Measurements from ENCODE around the gene GPR15. TPM values are rescaled to one million over a fixed set of nuclear protein-coding genes. Genes with fewer than 3 reads are reported as not detected.
"Not testable (repeated sequence)": the region's sequence is repeated elsewhere in the genome, so short reads cannot be mapped to it uniquely, and the experiment has no call there.

The GPR15 gene
- total RNA-seq, 4 donors from 2014 or later = not detected

- no peak overlapping the region for H3K4me3 ChIP-seq (ENCODE audit: low read depth, poor library complexity, severe bottlenecking)
- intact Hi-C loops (cut with DNase I; ENCODE audit: low total_unique reads) = no loop called here
- DNase-seq (ENCODE audit: low spot score in 2 of 2) = no peak
- 63 to 86% methylated on average over 4 of the region's 4 CpGs for WGBS, 2 donors
- TF ChIP-seq POLR2A (IDR thresholded peaks at IDR 0.05) = no peak
- TF ChIP-seq, protein P1, sequence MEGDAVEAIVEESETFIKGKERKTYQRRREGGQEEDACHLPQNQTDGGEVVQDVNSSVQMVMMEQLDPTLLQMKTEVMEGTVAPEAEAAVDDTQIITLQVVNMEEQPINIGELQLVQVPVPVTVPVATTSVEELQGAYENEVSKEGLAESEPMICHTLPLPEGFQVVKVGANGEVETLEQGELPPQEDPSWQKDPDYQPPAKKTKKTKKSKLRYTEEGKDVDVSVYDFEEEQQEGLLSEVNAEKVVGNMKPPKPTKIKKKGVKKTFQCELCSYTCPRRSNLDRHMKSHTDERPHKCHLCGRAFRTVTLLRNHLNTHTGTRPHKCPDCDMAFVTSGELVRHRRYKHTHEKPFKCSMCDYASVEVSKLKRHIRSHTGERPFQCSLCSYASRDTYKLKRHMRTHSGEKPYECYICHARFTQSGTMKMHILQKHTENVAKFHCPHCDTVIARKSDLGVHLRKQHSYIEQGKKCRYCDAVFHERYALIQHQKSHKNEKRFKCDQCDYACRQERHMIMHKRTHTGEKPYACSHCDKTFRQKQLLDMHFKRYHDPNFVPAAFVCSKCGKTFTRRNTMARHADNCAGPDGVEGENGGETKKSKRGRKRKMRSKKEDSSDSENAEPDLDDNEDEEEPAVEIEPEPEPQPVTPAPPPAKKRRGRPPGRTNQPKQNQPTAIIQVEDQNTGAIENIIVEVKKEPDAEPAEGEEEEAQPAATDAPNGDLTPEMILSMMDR (IDR thresholded peaks at IDR 0.05) = no peak
Measured at GRCh38 chr3:98555025-98555379, 23.2 kb downstream of the GPR15 start.

DNA sequence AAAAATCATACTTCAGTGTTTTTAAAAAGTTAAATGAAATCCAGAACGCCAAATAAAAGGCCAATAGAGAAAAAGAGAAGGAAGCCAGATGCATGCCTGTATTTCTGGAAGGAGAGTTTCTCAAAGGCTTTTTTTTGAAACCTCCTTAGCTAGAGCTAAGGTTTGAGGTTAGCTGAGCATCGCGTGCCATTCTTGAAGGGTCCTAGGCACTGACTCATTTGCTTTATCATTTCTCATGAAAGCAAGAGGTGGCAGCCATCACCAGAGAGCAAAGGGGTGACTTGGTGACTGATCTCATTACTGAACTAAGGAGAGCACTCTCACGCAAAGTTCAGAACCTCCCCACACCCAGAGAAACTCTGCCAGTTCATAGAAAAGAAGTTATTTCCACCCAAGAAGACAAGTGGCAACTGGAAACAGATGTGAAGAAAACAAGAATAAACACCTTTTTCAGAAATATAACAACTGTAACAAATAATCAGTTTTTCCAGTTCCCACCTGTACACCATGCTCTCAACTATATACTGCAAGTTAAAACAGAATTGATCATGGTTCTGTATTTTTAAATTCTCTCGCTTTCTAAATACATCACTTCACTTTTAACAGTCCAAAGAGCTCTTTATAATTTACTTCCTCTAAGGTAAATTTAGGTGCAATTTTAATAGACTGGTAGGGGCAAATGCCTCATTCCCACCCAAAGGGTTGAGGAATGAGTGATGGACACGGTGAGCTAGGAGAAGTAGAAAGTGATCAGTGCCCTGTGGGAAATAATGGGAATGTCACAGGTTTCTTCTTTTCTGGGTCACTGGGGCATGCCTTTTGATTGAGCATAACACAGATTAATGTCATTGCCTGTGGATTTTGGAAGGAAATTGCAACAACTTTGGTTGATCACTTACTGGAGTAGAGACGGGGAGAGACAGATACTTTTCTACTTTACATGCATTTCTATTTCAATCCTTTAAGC lies 24.7 kb downstream of the GPR15 start:
- TF ChIP-seq POLR2A (IDR thresholded peaks at IDR 0.05) = no peak
- TF ChIP-seq, protein P1 (IDR thresholded peaks at IDR 0.05) = no peak
- DNase-seq (ENCODE audit: low spot score in 2 of 2) = no peak
- 72 to 73% methylated on average over 7 of the region's 7 CpGs for WGBS, 2 donors

DNA sequence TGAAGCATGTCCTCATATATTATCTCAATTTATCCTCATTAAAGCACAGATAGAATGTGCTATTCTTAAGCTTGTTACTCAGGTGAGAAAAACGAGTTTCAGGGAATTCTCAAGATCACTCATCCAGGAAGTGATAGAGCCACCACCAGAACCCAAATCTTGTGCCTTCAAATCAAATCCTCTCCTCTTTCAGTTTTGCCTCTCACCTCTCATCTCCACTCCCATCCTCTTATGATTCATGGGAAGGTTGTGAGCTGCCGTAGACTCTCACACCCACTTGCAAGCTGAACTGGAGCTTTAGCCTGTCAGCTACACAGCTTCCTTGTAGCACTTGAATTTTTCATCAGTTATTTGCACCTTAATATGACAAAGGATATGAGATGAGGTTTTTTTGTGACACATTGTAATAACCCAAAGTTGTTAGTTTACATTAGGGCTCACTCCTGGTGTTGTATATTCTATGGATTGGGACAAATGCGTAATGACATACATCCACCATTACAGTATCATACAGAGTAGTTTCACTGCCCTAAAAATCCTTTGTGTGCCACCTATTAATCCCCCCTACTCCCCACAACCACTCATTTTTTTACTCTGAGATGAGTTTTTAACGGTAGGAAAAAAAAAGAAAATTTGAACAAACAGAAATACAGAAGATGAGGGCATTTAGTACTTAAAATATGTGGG lies 25.7 kb downstream of the GPR15 start:
- DNase-seq (ENCODE audit: low spot score in 2 of 2) = no peak
- intact Hi-C loops (cut with DNase I; ENCODE audit: low total_unique reads) = no loop called here
- H3K4me3 ChIP-seq (ENCODE audit: low read depth, poor library complexity, severe bottlenecking) = no peak overlapping the region
- TF ChIP-seq, protein P1 (IDR thresholded peaks at IDR 0.05) = no peak
- TF ChIP-seq POLR2A (IDR thresholded peaks at IDR 0.05) = no peak
- 69% methylated on average over 4 of the region's 4 CpGs for WGBS, 2 donors

More for the DNA sequence above, 24.7 kb downstream of the GPR15 start:
- H3K4me3 ChIP-seq (ENCODE audit: low read depth, poor library complexity, severe bottlenecking) = no peak overlapping the region
- intact Hi-C loops (cut with DNase I; ENCODE audit: low total_unique reads) = no loop called here

DNA sequence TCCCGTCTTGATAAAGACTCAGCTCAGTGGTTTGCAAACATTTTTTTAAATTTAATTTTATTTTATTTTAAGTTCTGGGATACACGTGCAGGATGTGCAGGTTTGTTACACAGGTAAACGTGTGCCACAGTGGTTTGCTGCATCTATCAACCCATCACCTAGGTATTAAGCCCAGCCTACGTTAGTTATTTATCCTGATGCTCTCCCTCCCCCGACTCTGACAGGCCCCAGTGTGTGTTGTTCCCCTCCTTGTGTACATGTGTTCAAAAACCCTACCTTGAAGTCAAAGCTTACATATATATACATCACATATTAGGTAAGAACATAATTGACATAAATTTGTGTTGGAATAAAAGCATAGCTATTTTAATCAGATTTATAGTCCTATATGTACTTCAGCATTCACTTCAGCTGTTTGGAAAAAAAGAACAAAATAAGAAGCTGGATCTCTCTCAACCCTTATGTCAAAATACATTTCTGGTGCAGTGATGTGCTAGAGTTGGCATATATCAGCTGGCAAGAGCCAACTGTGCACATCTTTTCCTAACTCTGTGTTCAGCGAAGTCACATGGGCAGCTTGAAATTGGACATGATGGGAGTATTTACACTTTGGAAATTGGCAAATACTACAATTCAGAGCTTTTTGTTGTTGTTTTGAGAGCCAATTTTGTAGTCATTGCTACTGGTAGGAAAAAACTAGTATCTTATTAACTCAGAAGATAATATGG lies 26.5 kb downstream of the GPR15 start:
- no peak for TF ChIP-seq POLR2A (IDR thresholded peaks at IDR 0.05)
- TF ChIP-seq, protein P1 (IDR thresholded peaks at IDR 0.05) = no peak
- intact Hi-C loops (cut with DNase I; ENCODE audit: low total_unique reads) = no loop called here
- DNase-seq (ENCODE audit: low spot score in 2 of 2) = no peak
- WGBS, 2 donors = 76 to 82% methylated on average over 6 of the region's 6 CpGs
- H3K4me3 ChIP-seq (ENCODE audit: low read depth, poor library complexity, severe bottlenecking) = no peak overlapping the region

DNA sequence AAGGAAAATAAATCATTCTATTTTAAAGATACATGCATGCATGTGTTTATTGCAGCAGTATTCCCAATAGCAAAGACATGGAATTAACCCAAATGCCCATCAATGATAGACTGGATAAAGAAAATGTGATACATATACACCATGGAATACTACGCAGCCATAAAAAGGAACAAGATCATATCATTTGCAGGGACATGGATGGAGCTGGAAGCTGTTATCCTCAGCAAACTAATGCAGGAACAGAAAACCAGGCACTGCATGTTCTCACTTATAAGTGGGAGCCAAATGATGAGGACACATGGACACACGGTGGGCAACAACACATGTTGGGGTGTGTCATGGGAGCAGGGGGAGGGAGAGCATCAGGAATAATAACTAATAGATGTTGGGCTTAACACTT lies 28.0 kb downstream of the GPR15 start:
- 96 to 100% methylated on average over 2 of the region's 2 CpGs for WGBS, 2 donors
- H3K4me3 ChIP-seq (ENCODE audit: low read depth, poor library complexity, severe bottlenecking); DNase-seq (ENCODE audit: low spot score in 2 of 2); intact Hi-C loops (cut with DNase I; ENCODE audit: low total_unique reads): not testable (repeated sequence)

GRCh38 chr3:98560911-98561310 lies 29.1 kb downstream of the GPR15 start:
- no peak for TF ChIP-seq POLR2A (IDR thresholded peaks at IDR 0.05)
- TF ChIP-seq, protein P1 (IDR thresholded peaks at IDR 0.05) = no peak
- WGBS, 2 donors = 90 to 92% methylated on average over 2 of the region's 2 CpGs
- DNase-seq (ENCODE audit: low spot score in 2 of 2) = no peak
- intact Hi-C loops (cut with DNase I; ENCODE audit: low total_unique reads) = no loop called here
- no peak overlapping the region for H3K4me3 ChIP-seq (ENCODE audit: low read depth, poor library complexity, severe bottlenecking)
